Natural killer cell (primary cell): Measurements from ENCODE around the gene PLEKHO2. TPM values are rescaled to one million over a fixed set of nuclear protein-coding genes. Genes with fewer than 3 reads are reported as not detected.

ENCODE experiments used
- ATAC-seq, 3 donors: fragments of 150-1000 bp in 2 of 3; fragments of 200-7000 bp in 1 of 3; cut with Tn5 transposase; 1 replicate in 1 of 3; 2 replicates in 2 of 3; pipeline ENCODE4 v1.10.0; 2021; ENCODE audit warnings: mild to moderate bottlenecking in 2 of 3, moderate library complexity in 2 of 3
- DNase-seq, 2 donors: peaks; one replicate each; pipeline versions ENCODE4 v3.0.0 to v3.0.0-alpha.2; 2013 to 2021; ENCODE audit warnings: mixed read lengths in 1 of 2
- H3K27ac ChIP-seq: one replicate; pipeline ENCODE4 v1.5.1; 2013; ENCODE audit warnings: mild to moderate bottlenecking, low read length
- H3K27me3 ChIP-seq: one replicate; pipeline ENCODE4 v1.6.1; 2013; ENCODE audit warnings: low read length; ENCODE audit not compliant: control insufficient read depth, insufficient read depth
- H3K36me3 ChIP-seq: one replicate; pipeline ENCODE4 v1.6.1; 2013; ENCODE audit warnings: low read length; ENCODE audit not compliant: control insufficient read depth, insufficient read depth
- H3K4me1 ChIP-seq: one replicate; pipeline ENCODE4 v1.6.1; 2013; ENCODE audit warnings: low read length; ENCODE audit not compliant: control insufficient read depth, insufficient read depth
- H3K4me3 ChIP-seq: one replicate; pipeline ENCODE4 v1.5.1; 2013; ENCODE audit warnings: low read length
- H3K9me3 ChIP-seq: one replicate; pipeline ENCODE4 v1.6.1; 2013; ENCODE audit warnings: low read length; ENCODE audit not compliant: control insufficient read depth, insufficient read depth
- H3K27ac Mint-ChIP-seq, 2 donors: one replicate each; pipeline ENCODE4 v1.8.0; 2022; ENCODE audit warnings: mild to moderate bottlenecking in 2 of 2, mixed read lengths in 2 of 2, moderate library complexity in 1 of 2
- H3K27me3 Mint-ChIP-seq, 2 donors: one replicate each; pipeline ENCODE4 v1.8.0; 2022; ENCODE audit warnings: low read depth in 2 of 2, mixed read lengths in 2 of 2
- H3K36me3 Mint-ChIP-seq: one replicate; pipeline ENCODE4 v1.8.0; 2022; ENCODE audit warnings: mixed read lengths
- H3K4me1 Mint-ChIP-seq, 2 donors: one replicate each; pipeline ENCODE4 v1.8.0; 2022; ENCODE audit warnings: mixed read lengths in 2 of 2
- H3K4me3 Mint-ChIP-seq: one replicate; pipeline ENCODE4 v1.8.0; 2022; ENCODE audit warnings: mild to moderate bottlenecking, moderate library complexity, mixed read lengths
- H3K9me3 Mint-ChIP-seq, 2 donors: one replicate each; pipeline ENCODE4 v1.8.0; 2022; ENCODE audit warnings: mixed read lengths in 2 of 2
- WGBS: methylation state at CpG from one replicate; pipeline ENCODE4 v1.1.7; 2013; ENCODE audit warnings: missing lambda C conversion rate; ENCODE audit not compliant: insufficient coverage; 5-methylcytosine and 5-hydroxymethylcytosine counted together
- intact Hi-C: fragments of 100-400 bp; cut with micrococcal nuclease; formaldehyde crosslinking; loops from one replicate; pipeline ENCODE4 v1.14.2; 2022
- total RNA-seq, 4 donors: library from RNA; stranded (reverse); fragments of 120-200 nt in 1 of 4; gene quantifications; one replicate each; pipeline versions ENCODE4 v1.2.3 to v1.2.4, GENCODE V29; 2013 to 2022
- TF ChIP-seq, protein P1 (sequence below): fragments of 200-600 bp; IDR thresholded peaks from one replicate; pipeline ENCODE4 v1.8.0; 2022; ENCODE audit warnings: antibody characterized with exemption

Gene PLEKHO2
- total RNA-seq, 3 donors from 2014 or later (not counting 1 experiment from before 2014, with no cell fraction given): 35.3 to 53.4 (median 49.8) TPM

DNA sequence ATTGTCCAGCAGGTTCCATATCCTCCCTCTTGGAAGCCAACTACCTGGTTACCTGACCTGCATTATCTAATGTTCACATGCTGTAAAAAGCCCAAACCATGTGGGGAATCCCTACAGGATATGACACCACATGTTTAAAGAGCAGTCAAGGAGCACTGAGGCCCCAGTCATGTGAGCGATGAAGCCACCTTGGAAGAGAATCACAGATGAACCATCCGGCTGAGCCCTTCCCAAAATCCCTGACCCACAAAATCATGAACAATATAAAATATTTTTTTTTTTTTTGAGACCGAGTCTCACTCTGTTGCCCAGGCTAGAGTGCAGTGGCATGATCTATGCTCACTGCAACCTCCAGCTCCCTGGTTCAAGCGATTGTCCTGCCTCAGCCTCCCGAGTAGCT is 59.4 kb downstream of the PLEKHO2 start:
- no peak overlapping the region for H3K27ac Mint-ChIP-seq
- DNase-seq (peak in 1 of 2 donors; percentile 28), ATAC-seq (no peak)
- Histone ChIP-seq H3K4me1 (peaks cover 42% of the 10 kb centered on the region), H3K27me3 (no peaks in the 10 kb centered on the region), H3K27ac (no peak overlapping the region), H3K4me3 (no peak overlapping the region), H3K9me3 (no peaks in the 10 kb centered on the region), H3K36me3 (no peaks in the 10 kb centered on the region)
- no peaks in the 10 kb centered on the region for H3K27me3 Mint-ChIP-seq
- peaks cover 46 to 60% of the 10 kb centered on the region in 2 donors for H3K4me1 Mint-ChIP-seq
- intact Hi-C loops: no loop called here
- H3K9me3 Mint-ChIP-seq: no peaks in the 10 kb centered on the region
- TF ChIP-seq, protein P1, sequence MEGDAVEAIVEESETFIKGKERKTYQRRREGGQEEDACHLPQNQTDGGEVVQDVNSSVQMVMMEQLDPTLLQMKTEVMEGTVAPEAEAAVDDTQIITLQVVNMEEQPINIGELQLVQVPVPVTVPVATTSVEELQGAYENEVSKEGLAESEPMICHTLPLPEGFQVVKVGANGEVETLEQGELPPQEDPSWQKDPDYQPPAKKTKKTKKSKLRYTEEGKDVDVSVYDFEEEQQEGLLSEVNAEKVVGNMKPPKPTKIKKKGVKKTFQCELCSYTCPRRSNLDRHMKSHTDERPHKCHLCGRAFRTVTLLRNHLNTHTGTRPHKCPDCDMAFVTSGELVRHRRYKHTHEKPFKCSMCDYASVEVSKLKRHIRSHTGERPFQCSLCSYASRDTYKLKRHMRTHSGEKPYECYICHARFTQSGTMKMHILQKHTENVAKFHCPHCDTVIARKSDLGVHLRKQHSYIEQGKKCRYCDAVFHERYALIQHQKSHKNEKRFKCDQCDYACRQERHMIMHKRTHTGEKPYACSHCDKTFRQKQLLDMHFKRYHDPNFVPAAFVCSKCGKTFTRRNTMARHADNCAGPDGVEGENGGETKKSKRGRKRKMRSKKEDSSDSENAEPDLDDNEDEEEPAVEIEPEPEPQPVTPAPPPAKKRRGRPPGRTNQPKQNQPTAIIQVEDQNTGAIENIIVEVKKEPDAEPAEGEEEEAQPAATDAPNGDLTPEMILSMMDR: no peak
- 98% methylated on average over 5 of the region's 5 CpGs for WGBS
- no peaks in the 10 kb centered on the region for H3K36me3 Mint-ChIP-seq
- H3K4me3 Mint-ChIP-seq: no peak overlapping the region

DNA sequence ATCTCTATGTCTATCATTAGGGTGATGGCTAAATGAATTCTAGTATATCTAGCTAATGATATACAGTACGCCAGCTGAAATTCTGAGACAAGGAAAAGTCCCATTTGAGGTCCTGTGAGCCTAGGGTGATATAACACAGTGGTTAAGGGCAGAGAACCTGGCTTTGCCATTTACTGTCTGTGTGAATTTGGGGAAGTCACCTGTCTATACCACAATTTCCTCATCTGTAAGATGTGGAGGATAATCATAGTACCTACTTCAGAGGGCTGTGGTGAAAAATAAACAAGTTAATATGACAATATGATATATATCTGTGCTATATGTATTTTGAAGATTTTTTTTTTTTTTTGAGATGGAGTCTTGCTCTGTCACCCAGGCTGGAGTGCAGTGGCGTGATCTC is 60.2 kb downstream of the PLEKHO2 start:
- Mint-ChIP-seq H3K9me3 (no peaks in the 10 kb centered on the region), H3K4me1 (peaks cover 39 to 52% of the 10 kb centered on the region in 2 donors), H3K27me3 (no peaks in the 10 kb centered on the region), H3K4me3 (no peak overlapping the region), H3K36me3 (no peaks in the 10 kb centered on the region), H3K27ac (peak overlapping the region in 1 of 2 donors; percentile 73)
- intact Hi-C loops: no loop called here
- Histone ChIP-seq H3K36me3 (no peaks in the 10 kb centered on the region), H3K27ac (no peak overlapping the region), H3K27me3 (no peaks in the 10 kb centered on the region), H3K9me3 (no peaks in the 10 kb centered on the region), H3K4me1 (peaks cover 34% of the 10 kb centered on the region), H3K4me3 (no peak overlapping the region)
- TF ChIP-seq, protein P1: no peak
- WGBS: 26% methylated on average over 2 of the region's 2 CpGs
- ATAC-seq (peak; percentile 54 to 84 (median 81)), DNase-seq (peak in 1 of 2 donors; percentile 83)

DNA sequence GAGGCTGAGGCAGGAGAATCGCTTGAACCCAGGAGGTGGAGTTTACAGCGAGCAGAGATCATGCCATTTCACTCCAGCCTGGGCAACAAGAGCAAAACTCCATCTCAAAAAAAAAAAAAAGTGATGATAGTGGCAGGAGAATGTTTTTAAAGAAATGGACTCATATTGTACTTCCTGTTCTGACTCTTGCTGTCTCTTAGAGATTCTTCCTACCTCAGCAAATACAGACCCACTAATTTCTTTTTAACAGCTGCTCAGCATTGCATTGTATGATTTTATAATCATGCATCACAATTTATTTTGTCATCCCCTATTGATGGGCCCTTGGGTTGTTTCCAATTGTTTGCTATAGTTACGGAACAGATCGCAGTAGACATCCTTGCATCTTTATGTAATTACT is 61.1 kb downstream of the PLEKHO2 start:
- intact Hi-C loops: no loop called here
- no peak overlapping the region for H3K4me3 ChIP-seq
- H3K4me1 Mint-ChIP-seq: peaks cover 36 to 46% of the 10 kb centered on the region in 2 donors

More for the DNA sequence above, 61.1 kb downstream of the PLEKHO2 start:
- Mint-ChIP-seq H3K27me3 (no peaks in the 10 kb centered on the region), H3K36me3 (no peaks in the 10 kb centered on the region), H3K27ac (peak overlapping the region in 1 of 2 donors; percentile 73), H3K9me3 (no peaks in the 10 kb centered on the region), H3K4me3 (no peak overlapping the region)
- H3K36me3 ChIP-seq: no peaks in the 10 kb centered on the region
- no peaks in the 10 kb centered on the region for H3K27me3 ChIP-seq
- 94% methylated on average over 4 of the region's 4 CpGs for WGBS
- TF ChIP-seq, protein P1: no peak
- peaks cover 24% of the 10 kb centered on the region for H3K4me1 ChIP-seq
- no peak for ATAC-seq
- DNase-seq: no peak
- H3K9me3 ChIP-seq: no peaks in the 10 kb centered on the region
- no peak overlapping the region for H3K27ac ChIP-seq
